SJSA1 (cell line): ENCODE results near the gene MRPL57. TPM values are rescaled to one million over a fixed set of nuclear protein-coding genes. Genes with fewer than 3 reads are reported as not detected.

Source experiments
- total RNA-seq: library from RNA; depleted of rRNA; stranded (reverse); fragments of >200 nt; shearing (Covaris generic); gene quantifications from 2 replicates; pipeline ENCODE4 v1.2.3, GENCODE V29; 2014; rRNA removed

The MRPL57 gene
- total RNA-seq, 1 experiment from 2014 or later: 24.3 TPM

Other genes starting within 250 kb of the MRPL57 start
- gene LATS2, start 115.1 kb upstream of the MRPL57 start, total RNA-seq: 9.9 and 14.4 TPM in 2 replicates
- 56.0 and 56.9 TPM in 2 replicates for gene SAP18, start 36.5 kb upstream of the MRPL57 start, total RNA-seq
- 39.9 and 53.9 TPM in 2 replicates for gene SKA3, start 106 bp upstream of the MRPL57 start, total RNA-seq